Colonic mucosa (tissue), 4 donors: ENCODE measurements around the gene ZBTB7B. TPM values are rescaled to one million over a fixed set of nuclear protein-coding genes. Genes with fewer than 3 reads are reported as not detected.

Experiments
- DNase-seq: peaks from one replicate; pipeline ENCODE4 v3.0.0-alpha.2; 2020
- H3K27ac ChIP-seq: fragments of 200-600 bp; one replicate; pipeline ENCODE4 v1.8.0; 2021
- H3K27me3 ChIP-seq: fragments of 200-600 bp; one replicate; pipeline ENCODE4 v1.8.0; 2021
- H3K36me3 ChIP-seq: fragments of 200-600 bp; one replicate; pipeline ENCODE4 v1.8.0; 2021
- H3K4me1 ChIP-seq: fragments of 200-600 bp; one replicate; pipeline ENCODE4 v1.8.0; 2021; ENCODE audit warnings: mild to moderate bottlenecking
- H3K4me3 ChIP-seq: fragments of 200-600 bp; one replicate; pipeline ENCODE4 v1.8.0; 2021
- H3K9ac ChIP-seq, 2 donors: one replicate each; pipeline ENCODE4 v1.7.0; 2013; ENCODE audit warnings: control low read depth in 2 of 2, low read depth in 2 of 2, low read length in 2 of 2
- H3K9me3 ChIP-seq: fragments of 200-600 bp; one replicate; pipeline ENCODE4 v1.8.0; 2021
- intact Hi-C: fragments of 100-400 bp; cut with DNase I; formaldehyde crosslinking; loops from one replicate; pipeline ENCODE4 v1.14.1; 2022
- total RNA-seq, 2 donors: library from RNA; stranded (reverse); fragmentation: NEBNext Ultra II Directional in 1 of 2; extraction: Animal tissue kit (Norgen Biotek cat#: 25700) in 1 of 2; gene quantifications; one replicate each; pipeline ENCODE4 v1.2.1, GENCODE V29; 2021
- TF ChIP-seq, protein P1 (sequence below): fragments of 200-600 bp; IDR thresholded peaks from one replicate; pipeline ENCODE4 v1.8.0; 2022; ENCODE audit warnings: antibody characterized with exemption, mild to moderate bottlenecking
- donor health status: healthy.
- donor health status: DM: no; HTN: no; CAD: no.
- donor health status: DM: no; HTN: no; CAD: no.

The ZBTB7B gene
- total RNA-seq, 2 donors from 2014 or later: 185 to 205 TPM

GRCh38 chr1:155049651-155050559 is 47.3 kb downstream of the ZBTB7B start:
- intact Hi-C loops: no loop called here
- no peaks in the 10 kb centered on the region for H3K9me3 ChIP-seq
- peaks cover 15% of the 10 kb centered on the region for H3K4me1 ChIP-seq
- peak overlapping the region; percentile 76 to 92 for H3K9ac ChIP-seq
- no peaks in the 10 kb centered on the region for H3K36me3 ChIP-seq
- DNase-seq: no peak
- no peaks in the 10 kb centered on the region for H3K27me3 ChIP-seq
- H3K4me3 ChIP-seq: peak overlapping the region; percentile 91
- TF ChIP-seq, protein P1, sequence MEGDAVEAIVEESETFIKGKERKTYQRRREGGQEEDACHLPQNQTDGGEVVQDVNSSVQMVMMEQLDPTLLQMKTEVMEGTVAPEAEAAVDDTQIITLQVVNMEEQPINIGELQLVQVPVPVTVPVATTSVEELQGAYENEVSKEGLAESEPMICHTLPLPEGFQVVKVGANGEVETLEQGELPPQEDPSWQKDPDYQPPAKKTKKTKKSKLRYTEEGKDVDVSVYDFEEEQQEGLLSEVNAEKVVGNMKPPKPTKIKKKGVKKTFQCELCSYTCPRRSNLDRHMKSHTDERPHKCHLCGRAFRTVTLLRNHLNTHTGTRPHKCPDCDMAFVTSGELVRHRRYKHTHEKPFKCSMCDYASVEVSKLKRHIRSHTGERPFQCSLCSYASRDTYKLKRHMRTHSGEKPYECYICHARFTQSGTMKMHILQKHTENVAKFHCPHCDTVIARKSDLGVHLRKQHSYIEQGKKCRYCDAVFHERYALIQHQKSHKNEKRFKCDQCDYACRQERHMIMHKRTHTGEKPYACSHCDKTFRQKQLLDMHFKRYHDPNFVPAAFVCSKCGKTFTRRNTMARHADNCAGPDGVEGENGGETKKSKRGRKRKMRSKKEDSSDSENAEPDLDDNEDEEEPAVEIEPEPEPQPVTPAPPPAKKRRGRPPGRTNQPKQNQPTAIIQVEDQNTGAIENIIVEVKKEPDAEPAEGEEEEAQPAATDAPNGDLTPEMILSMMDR: no peak
- peak overlapping the region; percentile 99 for H3K27ac ChIP-seq

GRCh38 chr1:155050560-155051341 is 48.1 kb downstream of the ZBTB7B start, which contains the start of gene ADAM15:
ADAM15 (plus strand) TSS chr1:155051316; CDS start chr1:155051387, 71 bp downstream.
- Histone ChIP-seq H3K27ac (peak within 1 kb of the TSS; percentile 99), H3K9me3 (no peaks in the 10 kb centered on the region), H3K4me1 (peaks cover 12% of the 10 kb centered on the region), H3K36me3 (peaks cover 8% of the 10 kb centered on the region), H3K9ac (peak within 1 kb of the TSS; percentile 96 to 98), H3K27me3 (no peaks in the 10 kb centered on the region), H3K4me3 (peak within 1 kb of the TSS; percentile 91)
- DNase-seq: peak; percentile 93
- TF ChIP-seq, protein P1: peak; percentile 95
- intact Hi-C loops: no loop called here

GRCh38 chr1:155051342-155051776 is 48.8 kb downstream of the ZBTB7B start:
- no peaks in the 10 kb centered on the region for H3K9me3 ChIP-seq
- peaks cover 8% of the 10 kb centered on the region for H3K36me3 ChIP-seq
- peak overlapping the region; percentile 96 to 98 for H3K9ac ChIP-seq
- H3K4me1 ChIP-seq: peaks cover 12% of the 10 kb centered on the region
- peak overlapping the region; percentile 99 for H3K27ac ChIP-seq
- TF ChIP-seq, protein P1: no peak
- intact Hi-C loops: no loop called here
- DNase-seq: no peak
- H3K4me3 ChIP-seq: peak overlapping the region; percentile 91
- no peaks in the 10 kb centered on the region for H3K27me3 ChIP-seq

DNA sequence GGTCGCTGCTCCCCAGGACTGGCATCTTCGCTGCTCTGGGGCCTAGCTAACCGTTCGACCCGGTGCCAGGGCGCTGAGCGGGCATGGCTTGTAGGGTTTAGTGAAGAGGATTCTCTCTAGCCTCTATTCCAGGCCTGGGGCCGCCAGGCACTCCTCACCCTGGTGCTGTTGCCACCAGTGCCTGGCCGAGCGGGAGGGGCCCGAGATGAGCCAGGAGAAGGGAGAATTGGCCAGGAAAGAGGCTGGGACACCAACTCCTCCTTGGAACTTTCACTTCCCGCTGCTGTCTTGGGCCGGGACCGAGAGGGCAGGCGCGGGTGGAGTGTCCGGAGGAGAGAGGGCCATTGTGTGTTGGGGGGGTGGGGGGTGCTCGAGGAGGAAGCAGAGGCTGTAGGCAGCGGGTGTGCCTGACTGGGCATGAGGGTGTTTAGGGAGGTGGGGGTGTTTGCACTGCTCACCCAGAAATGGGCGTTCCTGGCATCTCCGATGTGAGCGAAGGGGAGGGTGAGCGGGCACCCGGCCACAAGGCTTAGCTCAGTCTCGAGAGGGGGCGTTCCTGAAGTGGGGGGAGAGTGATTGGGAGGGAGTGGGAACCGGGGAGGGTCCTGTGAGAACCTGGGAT is 49.3 kb downstream of the ZBTB7B start:
- Histone ChIP-seq H3K27me3 (no peaks in the 10 kb centered on the region), H3K36me3 (peaks cover 8% of the 10 kb centered on the region), H3K4me1 (peaks cover 12% of the 10 kb centered on the region), H3K9me3 (no peaks in the 10 kb centered on the region), H3K27ac (peak overlapping the region; percentile 99), H3K4me3 (peak overlapping the region; percentile 91), H3K9ac (peak overlapping the region; percentile 96 to 98)
- TF ChIP-seq, protein P1: no peak
- DNase-seq: peak; percentile 77
- intact Hi-C loops: no loop called here
